Neutrophil (primary cell): Measurements from ENCODE around the gene POLD3.

Experiments used
- H3K27ac ChIP-seq: fragments of 200-600 bp; sonication (generic); 2 replicates; pipeline ENCODE4 v1.5.1; 2016; ENCODE audit warnings: mild to moderate bottlenecking, moderate library complexity
- H3K27me3 ChIP-seq: fragments of 200-600 bp; sonication (generic); 2 replicates; pipeline ENCODE4 v1.6.0; 2016; ENCODE audit warnings: mild to moderate bottlenecking
- H3K36me3 ChIP-seq: fragments of 200-600 bp; sonication (generic); 2 replicates; pipeline ENCODE4 v1.5.1; 2017
- H3K4me1 ChIP-seq, 2 experiments: fragments of 200-600 bp in 1 of 2; sonication (generic) in 1 of 2; 1 replicate in 1 of 2; 2 replicates in 1 of 2; pipeline versions ENCODE4 v1.5.1 to v1.6.1; 2013 to 2016; ENCODE audit warnings: low read depth in 1 of 2, low read length in 1 of 2, mild to moderate bottlenecking in 1 of 2, moderate library complexity in 1 of 2; ENCODE audit not compliant: control insufficient read depth in 1 of 2, insufficient read depth in 1 of 2
- H3K4me3 ChIP-seq, 2 experiments: fragments of 200-600 bp in 1 of 2; sonication (generic) in 1 of 2; 1 replicate in 1 of 2; 2 replicates in 1 of 2; pipeline ENCODE4 v1.5.1; 2013 to 2016; ENCODE audit warnings: low read depth in 1 of 2, low read length in 1 of 2, mild to moderate bottlenecking in 1 of 2, moderate library complexity in 1 of 2
- H3K9me3 ChIP-seq: fragments of 200-600 bp; sonication (generic); 2 replicates; pipeline ENCODE4 v1.5.1; 2016
- TF ChIP-seq, protein P1 (sequence below): fragments of 200-600 bp; sonication (generic); IDR thresholded peaks from 2 replicates; pipeline ENCODE4 v1.5.1; 2016; ENCODE audit warnings: antibody characterized with exemption

The POLD3 gene

DNA sequence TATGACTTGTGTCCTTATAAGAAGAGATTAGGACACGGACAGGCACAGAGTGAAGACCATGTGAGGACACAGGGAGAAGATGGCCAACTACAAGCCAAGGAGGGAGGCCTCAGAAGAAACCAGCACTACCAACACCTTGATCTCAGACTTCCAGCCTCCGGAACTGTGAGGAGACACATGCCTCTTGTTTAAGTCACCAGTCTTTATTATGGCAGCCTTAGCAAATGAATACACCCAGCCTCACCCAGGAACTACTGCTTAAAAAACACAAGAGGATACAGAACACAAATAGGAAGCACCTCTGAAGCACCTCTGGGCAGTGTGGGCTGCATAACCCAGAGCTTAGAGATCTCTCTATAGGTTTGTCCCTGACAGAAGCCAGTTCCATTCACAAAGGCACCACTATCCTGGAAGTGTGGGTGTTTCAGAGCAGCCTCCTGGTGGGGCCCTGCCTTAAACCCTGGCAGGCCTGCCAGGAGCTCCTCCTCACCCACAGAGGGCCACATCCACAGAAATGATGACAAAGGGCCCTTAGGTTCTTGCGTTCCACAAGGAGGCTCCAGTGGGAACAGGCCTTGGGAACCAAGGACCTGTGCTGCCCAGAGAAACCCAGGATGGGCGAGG, 80.1 kb downstream of the POLD3 start:
- TF ChIP-seq, protein P1, sequence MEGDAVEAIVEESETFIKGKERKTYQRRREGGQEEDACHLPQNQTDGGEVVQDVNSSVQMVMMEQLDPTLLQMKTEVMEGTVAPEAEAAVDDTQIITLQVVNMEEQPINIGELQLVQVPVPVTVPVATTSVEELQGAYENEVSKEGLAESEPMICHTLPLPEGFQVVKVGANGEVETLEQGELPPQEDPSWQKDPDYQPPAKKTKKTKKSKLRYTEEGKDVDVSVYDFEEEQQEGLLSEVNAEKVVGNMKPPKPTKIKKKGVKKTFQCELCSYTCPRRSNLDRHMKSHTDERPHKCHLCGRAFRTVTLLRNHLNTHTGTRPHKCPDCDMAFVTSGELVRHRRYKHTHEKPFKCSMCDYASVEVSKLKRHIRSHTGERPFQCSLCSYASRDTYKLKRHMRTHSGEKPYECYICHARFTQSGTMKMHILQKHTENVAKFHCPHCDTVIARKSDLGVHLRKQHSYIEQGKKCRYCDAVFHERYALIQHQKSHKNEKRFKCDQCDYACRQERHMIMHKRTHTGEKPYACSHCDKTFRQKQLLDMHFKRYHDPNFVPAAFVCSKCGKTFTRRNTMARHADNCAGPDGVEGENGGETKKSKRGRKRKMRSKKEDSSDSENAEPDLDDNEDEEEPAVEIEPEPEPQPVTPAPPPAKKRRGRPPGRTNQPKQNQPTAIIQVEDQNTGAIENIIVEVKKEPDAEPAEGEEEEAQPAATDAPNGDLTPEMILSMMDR, result no peak
- H3K27me3 ChIP-seq, result no peaks in the 10 kb centered on the region
- no peaks in the 10 kb centered on the region for H3K36me3 ChIP-seq
- no peaks in the 10 kb centered on the region for H3K4me1 ChIP-seq
- H3K27ac ChIP-seq, result no peak overlapping the region
- H3K4me3 ChIP-seq, result no peak overlapping the region
- no peaks in the 10 kb centered on the region for H3K9me3 ChIP-seq

DNA sequence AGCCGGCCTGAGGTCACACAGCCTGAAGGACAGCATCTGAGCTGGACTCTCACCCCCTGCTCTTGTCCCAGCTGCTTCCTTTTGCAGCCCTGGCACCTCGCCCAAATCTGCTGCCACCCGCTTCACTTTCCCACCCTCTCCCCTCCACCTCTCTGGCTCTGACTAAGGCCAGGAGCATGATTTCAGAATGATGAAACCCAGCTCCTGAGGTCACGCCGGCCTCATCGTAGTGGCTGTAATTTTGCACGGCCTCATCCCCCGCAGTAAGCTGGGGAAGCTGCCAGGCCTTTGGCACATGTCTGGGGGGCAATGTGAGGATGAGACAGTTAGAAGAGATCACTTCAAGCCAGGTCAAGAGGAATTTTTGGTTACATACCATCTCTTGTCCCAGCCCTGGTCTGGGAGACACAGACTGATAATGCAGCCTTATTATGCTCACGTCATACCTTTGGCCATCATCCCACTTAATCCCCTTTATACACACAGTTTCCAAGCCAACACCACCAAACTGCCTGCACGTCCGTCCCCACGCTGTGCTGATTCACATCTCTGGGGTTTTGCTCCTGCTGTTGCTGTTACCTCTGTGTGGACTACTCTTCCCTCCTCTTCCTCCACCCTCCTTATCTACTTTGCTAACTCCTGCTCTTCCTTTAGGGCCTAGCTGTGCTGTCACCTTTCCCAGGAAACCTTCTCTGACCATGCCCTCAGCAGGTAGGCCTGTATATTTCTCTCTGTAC, 80.7 kb downstream of the POLD3 start:
- H3K36me3 ChIP-seq, result no peaks in the 10 kb centered on the region
- TF ChIP-seq, protein P1, result no peak
- H3K27me3 ChIP-seq, result no peaks in the 10 kb centered on the region
- no peak overlapping the region for H3K4me3 ChIP-seq
- H3K4me1 ChIP-seq, result no peaks in the 10 kb centered on the region
- H3K9me3 ChIP-seq, result no peaks in the 10 kb centered on the region
- no peak overlapping the region for H3K27ac ChIP-seq

DNA sequence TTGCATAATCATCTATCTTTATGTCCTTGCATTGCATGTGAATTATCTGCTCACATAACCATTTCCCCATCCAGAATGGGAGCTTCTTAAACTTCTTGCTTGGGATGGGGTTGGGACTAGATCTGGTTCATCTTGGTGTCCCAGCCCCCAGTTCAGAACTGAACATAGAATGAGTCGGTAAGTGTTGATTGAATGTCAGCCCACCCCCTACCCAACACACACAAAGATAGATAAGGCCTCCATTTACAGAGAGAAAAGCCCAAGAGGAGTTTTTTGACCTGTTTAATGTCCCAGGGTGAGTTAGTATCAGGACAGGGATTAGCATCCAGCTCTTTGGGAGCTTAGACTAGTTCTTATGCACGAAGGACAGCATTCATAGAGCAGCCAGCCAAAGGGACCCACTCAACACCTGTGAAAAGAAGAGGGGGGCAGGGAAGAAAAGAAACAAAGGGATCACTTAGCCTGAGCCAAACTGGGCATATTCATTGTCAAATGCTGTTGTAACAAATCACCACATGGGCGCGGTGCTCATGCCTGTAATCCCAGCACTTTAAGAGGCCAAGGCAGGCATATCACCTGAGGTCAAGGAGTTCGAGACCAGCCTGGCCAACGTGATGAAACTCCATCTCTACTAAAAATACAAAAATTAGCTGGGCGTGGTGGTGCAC, 81.4 kb downstream of the POLD3 start:
- TF ChIP-seq, protein P1, result no peak
- H3K27me3 ChIP-seq, result no peaks in the 10 kb centered on the region
- H3K9me3 ChIP-seq, result no peaks in the 10 kb centered on the region
- H3K27ac ChIP-seq, result no peak overlapping the region
- H3K4me1 ChIP-seq, result no peaks in the 10 kb centered on the region
- H3K36me3 ChIP-seq, result no peaks in the 10 kb centered on the region
- H3K4me3 ChIP-seq, result no peak overlapping the region

DNA sequence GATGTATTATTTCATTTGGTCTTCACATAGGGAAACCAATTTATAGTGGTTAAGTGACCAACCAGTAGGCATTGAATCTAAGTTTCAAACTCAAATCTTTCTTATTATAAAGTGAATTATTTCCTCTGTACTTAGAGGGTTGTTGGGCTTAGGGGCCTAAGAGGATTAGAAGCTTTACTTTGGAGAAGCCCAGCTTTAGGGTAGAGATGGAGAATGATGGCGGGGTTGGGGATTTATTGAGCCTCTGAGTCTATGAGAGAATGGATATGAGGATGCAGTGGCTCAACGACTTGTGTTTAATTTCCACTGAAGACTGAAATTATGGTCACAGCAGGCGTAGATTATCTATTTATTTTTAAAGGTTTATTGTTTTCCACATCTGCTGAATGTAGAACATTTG, 83.4 kb downstream of the POLD3 start:
- TF ChIP-seq, protein P1, result no peak
- Histone ChIP-seq H3K36me3 (no peaks in the 10 kb centered on the region), H3K27ac (no peak overlapping the region), H3K4me1 (no peaks in the 10 kb centered on the region), H3K4me3 (no peak overlapping the region), H3K27me3 (no peaks in the 10 kb centered on the region), H3K9me3 (no peaks in the 10 kb centered on the region)

DNA sequence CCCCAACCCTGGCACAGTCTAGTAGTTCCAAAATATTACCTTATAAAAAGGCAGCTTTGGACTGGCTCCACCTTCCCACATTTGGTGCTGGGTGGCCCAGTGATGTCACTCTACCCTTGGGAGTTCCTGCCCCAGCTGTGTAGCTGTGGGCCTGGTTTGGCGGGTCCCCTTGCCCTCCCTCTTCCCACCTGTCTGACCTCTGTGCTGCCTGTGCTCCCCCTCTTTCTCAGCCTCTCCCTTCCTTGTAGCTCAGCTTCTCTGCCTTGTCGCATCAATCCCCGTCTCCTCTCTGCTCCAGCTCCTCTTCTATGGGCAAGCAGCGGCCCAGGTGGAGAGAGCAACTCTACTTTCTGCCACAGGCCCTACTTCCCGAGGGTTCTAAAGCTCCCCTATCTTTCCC, 84.2 kb downstream of the POLD3 start:
- peaks cover 4% of the 10 kb centered on the region for H3K27me3 ChIP-seq
- no peak overlapping the region for H3K4me3 ChIP-seq
- no peaks in the 10 kb centered on the region for H3K36me3 ChIP-seq
- no peak overlapping the region for H3K27ac ChIP-seq
- H3K4me1 ChIP-seq, result no peaks in the 10 kb centered on the region
- H3K9me3 ChIP-seq, result no peaks in the 10 kb centered on the region
- TF ChIP-seq, protein P1, result no peak
